ENCODE data around the gene MRPS34.

Gene MRPS34

GRCh38 chr16:1770328-1771187, 2.4 kb downstream of the MRPS34 start:
- peak in 1 of 2 donors; percentile 20 for DNase-seq (ENCODE audit: low read depth in 2 of 2)

GRCh38 chr16:1769402-1770300, 3.3 kb downstream of the MRPS34 start:
- DNase-seq (ENCODE audit: low read depth in 2 of 2) = no peak

DNA sequence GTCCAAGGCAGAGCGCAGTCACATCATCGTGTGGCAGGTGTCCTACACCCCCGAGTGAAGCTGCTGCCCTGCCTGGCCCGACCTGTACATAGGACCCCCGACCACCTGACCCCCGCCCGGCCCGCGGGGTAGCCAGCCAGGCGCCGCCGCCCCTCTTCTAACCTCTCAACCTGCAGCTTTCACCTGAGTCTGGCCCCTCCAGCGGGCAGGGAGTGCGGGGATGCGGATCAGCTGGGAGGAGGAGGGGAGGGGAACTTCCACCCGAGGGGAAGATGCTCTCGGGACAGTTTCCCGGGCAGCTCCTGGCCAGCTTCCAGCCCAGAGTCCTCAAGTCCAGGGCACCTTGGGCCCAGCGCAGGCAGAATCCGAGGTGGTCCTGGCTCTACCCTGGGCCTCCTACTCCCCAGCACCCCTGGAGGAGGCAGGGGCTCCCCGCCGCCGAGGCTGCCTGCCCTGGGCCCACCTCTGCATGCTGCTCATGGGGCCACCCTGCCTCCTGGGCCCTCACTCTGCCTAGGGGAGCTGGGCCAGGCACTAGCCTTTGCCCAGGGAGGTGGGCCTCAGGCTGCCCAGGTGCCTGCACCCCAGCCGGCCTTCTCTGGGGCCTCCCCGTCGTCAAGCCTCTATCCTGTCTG, 4.0 kb downstream of the MRPS34 start:
- DNase-seq (ENCODE audit: low read depth in 2 of 2) = no peak

DNA sequence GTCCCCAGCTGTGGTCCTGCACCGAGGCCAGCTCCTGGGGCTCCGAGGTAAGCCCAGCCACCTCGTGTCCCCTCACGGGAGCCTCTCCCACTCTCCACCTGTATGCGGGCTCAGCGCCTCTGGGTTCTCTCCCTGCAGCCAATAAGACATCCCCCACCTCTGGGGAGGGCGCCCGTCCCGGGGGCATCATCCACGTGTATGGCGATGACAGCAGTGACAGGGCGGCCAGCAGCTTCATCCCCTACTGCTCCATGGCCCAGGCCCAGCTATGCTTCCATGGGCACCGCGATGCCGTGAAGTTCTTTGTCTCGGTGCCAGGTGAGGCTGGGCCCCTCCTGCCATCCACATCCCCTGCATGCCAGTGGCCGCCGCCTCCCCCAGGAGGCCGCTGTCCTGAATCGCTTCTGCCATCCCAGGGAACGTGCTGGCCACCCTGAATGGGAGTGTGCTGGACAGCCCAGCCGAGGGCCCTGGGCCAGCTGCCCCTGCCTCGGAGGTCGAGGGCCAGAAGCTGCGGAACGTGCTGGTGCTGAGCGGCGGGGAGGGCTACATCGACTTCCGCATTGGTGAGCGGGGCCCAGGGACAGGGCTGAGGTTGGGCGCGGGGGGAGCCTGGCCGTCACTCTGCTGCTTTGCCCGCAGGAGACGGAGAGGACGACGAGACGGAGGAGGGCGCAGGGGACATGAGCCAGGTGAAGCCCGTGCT, 4.7 kb downstream of the MRPS34 start:
- DNase-seq (ENCODE audit: low read depth in 2 of 2) = no peak

- no peak for DNase-seq (ENCODE audit: low read depth in 2 of 2)
Measured at GRCh38 chr16:1767116-1767994, 5.6 kb downstream of the MRPS34 start.

DNA sequence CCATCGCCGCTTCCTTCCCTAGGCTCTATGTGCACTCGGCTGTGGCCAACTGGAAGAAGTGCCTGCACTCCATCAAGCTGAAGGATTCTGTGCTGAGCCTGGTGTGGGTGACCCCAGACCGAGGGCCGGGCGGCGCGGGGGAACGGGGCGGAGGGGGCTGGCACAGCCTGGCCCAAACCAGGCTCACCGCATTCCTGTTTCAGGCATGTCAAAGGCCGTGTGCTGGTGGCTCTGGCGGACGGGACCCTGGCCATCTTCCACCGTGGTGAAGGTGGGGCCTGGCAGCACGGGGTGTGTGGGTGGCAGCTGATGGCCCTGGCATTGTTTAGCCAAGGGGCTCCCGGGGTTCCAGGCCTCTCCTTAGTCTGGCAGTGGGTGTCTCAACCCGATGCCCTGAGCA, 6.2 kb downstream of the MRPS34 start:
- DNase-seq (ENCODE audit: low read depth in 2 of 2) = no peak

- no peak for DNase-seq (ENCODE audit: low read depth in 2 of 2)
Measured at GRCh38 chr16:1766231-1766630, 6.7 kb downstream of the MRPS34 start.

DNA sequence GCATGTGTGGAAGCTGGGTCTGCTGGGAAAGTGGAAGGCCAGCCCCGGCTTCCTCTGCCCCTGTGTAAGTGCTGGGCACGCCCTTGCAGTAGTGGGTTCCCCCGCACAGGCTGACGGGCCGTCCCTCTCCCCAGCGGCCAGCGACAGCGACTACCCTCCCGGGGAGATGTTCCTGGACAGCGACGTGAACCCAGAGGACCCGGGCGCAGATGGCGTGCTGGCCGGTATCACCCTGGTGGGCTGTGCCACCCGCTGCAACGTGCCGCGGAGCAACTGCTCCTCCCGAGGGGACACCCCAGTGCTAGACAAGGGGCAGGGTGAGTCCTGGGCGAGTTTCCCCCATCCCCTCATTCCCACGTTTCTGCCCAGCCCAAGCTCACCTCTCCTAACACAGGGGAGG, 7.1 kb downstream of the MRPS34 start:
- no peak for DNase-seq (ENCODE audit: low read depth in 2 of 2)

GRCh38 chr16:1764971-1765370, 8.0 kb downstream of the MRPS34 start:
- DNase-seq (ENCODE audit: low read depth in 2 of 2) = no peak

- no peak for DNase-seq (ENCODE audit: low read depth in 2 of 2)
Measured at GRCh38 chr16:1763521-1764511, 9.1 kb downstream of the MRPS34 start.

DNA sequence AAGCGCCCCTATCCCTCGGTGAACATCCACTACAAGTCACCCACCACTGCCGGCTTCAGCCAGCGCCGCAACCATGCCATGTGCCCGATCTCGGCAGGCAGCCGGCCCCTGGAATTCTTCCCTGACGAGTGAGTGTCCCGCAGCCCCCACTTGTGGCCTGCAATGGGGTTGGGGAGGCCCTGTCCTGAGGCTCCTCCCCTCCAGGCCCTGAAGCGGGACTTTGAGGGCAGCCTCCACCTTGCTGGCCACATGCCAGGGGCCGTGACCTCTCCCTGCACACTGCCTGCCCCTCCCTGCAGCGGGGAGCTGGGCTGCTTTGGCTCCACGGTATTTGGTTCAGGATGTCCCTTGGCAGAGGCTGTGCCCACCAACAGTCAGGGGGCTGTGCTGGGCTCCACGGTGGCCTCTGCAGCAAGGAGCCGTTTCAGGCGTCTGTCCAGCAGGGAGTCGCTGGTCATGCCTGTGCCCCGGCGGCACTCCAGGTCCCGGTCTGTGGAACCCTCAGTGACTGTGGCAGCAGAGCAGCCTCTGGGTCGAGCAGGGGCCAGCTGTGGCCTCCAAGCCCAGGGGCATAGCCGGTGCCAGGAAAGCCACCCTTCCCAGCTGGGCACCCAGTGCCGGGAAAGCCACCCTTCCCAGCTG, 9.9 kb downstream of the MRPS34 start:
- DNase-seq (ENCODE audit: low read depth in 2 of 2) = no peak

GRCh38 chr16:1762196-1762878, 10.6 kb downstream of the MRPS34 start:
- DNase-seq (ENCODE audit: low read depth in 2 of 2) = no peak

- DNase-seq (ENCODE audit: low read depth in 2 of 2) = no peak
Measured at GRCh38 chr16:1761751-1762150, 11.2 kb downstream of the MRPS34 start.

DNA sequence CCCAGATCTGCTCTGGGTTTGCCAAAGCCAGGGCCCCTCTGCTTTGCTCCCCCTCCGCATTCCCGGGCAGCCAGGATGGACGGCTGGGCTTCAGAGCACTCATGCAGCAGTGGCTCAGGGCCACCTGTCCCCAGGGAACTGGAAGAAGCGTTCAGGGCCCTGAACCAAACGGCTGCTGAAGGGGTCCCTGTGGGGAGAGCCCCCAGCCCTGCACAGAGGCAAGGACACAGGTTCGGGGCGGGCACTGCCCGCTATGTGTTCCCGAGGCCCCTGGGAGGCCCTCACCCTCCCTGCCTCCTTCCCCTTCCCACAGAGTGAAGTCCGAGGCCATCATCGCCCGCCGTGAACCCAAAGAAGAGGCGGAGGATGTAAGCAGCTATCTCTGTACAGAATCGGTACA, 12.0 kb downstream of the MRPS34 start:
- no peak for DNase-seq (ENCODE audit: low read depth in 2 of 2)

GRCh38 chr16:1759511-1759910, 13.4 kb downstream of the MRPS34 start:
- no peak for DNase-seq (ENCODE audit: low read depth in 2 of 2)

- DNase-seq (ENCODE audit: low read depth in 2 of 2) = no peak
Measured at GRCh38 chr16:1758923-1759322, 14.0 kb downstream of the MRPS34 start.

DNA sequence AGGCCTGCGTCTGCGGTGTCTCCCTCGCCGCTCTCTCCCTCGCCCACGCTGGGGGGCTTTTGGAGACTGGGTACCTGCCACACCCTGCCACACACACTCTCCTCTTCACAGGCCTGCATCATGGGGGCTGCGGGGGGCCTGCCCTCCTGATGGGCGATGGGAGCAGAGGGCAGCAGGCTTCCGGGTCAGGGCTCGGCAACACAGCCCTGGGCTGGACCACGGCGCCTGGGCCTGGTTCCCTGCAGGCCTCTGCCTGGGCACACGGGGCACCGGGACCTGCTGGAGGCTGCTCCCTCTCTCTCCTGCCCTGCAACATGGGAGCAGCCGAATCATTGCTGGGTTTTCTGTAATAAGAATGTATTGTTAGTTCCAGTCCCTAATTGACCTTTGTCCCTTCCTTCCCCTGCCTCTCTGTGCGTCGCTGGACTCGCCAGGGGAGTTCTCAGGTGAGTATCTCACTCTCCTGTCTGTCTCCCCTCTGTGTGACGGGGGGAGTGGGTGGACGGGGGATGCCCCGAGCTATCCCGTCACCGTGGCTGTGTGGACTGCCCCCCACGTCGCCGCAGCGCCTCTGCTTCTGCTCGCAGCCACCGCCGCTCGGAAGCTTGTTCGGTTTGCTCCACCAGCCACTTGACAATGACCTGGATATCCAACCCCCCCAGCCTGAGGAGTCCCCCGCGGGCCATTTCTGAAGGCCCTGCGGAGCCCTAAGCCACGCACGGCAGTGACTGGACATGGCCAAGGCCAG, 15.0 kb downstream of the MRPS34 start:
- DNase-seq (ENCODE audit: low read depth in 2 of 2) = no peak

DNA sequence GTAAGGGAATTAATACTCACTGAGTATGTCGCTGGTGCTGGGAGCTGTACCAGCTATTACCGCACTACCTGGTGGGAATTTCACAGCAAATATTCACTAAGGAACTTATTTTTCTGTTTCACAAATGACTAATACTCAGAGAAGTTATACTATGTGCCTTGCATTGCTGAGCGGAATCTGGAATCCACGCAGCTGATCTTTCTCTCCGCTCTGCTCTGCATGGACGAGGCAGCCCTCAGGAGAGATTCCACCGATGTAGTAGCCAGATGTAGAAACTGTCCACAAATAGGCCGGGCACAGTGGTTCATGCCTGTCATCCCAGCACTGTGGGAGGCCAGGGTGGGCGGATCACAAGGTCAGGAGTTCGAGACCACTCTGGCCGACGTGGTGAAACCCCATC, 18.7 kb downstream of the MRPS34 start:
- DNase-seq (ENCODE audit: low read depth in 2 of 2) = no peak

Measured in activated CD8-positive, alpha-beta memory T cell treated with anti-CD3 and anti-CD28 coated beads for 4 hours (primary cell).